Measurements from ENCODE around the gene ADSL. TPM values are rescaled to one million over a fixed set of nuclear protein-coding genes. Genes with fewer than 3 reads are reported as not detected.

ADSL gene
- total and polyA plus RNA-seq, 2 of the 8 experiments (the other 6 are each of a cell fraction or from before 2014, with no cell fraction given), result 197 to 218 TPM

DNA sequence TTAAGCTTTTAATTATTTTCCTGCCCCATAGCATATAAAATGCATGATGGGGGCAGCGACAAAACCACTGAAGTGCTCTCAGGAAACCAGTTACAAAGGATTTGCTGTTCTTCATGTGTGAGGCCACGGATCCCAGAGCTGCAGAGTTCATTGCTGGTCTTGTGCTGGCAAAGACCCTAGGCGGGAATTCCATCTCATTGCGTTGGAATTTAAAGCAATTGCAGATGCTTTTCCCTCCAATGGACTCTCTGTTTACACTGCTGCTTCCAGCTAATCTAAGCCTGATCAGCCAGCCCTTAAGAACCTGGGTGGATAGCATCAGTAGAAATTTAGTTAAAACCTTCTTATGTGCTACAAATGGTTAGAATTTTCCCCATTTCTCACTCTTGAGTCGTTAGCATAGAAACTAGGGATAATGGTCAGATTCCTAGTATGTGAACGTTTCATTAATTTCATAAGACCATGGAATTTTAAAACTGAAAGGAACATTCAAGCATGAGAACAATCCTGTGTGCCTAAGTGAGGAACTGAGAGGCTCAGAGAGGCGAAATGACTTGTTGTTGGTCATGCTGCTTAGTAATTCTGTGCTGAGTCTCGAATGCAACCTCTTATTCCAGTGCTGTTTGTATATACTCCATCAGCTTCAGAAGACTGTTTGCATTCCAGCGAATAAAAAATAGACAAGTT is 36.1 kb upstream of the ADSL start (continued):
- TF ChIP-seq RBBP5 (IDR thresholded peaks at IDR 0.05; ENCODE audit: borderline replicate concordance, low read depth, low read length), result no peak

Data from H1 (cell line).